Raji (cell line): ENCODE measurements around the gene OTULIN.

Experiments used
- POLR2A ChIP-seq: IDR thresholded peaks from 2 replicates; pipeline ENCODE4 v1.6.1; 2011; ENCODE audit warnings: low read depth, low read length, control low read depth; ENCODE audit not compliant: insufficient read depth

OTULIN gene

DNA sequence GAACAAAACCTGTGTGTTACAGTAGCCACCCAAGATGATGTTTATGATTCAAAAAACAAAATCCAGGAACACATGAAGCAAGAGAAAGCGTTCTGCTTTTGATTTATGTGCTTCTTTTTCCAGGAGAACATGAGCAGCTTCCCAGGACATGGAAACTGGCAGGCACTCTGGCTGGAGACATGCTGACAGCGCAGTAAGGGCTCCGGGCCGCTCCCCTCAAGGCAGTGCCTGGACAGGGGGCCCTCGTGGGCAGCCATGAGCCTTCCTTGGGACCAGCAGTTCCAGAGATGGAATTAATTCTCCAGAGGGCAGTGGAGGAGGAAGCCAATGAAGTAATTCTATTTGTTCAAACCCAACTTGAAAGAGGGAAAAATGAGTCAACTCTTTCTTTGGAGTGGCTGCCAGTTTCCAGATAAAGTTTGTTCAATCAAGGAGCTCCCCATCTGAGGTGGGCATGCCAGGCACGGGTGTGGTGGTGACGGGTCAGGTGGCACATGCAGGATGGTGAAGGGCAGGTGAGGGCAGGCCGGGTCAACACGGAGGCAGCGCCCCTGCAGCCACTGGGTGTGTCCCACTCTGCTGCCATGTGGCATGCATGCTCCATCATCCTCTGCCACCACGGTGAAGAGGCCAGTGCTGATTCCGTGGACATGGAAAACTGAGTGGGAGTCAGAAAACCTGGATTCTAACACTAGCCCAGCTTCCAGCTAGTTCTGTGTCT lies 83.8 kb downstream of the OTULIN start:
- no peak for TF ChIP-seq POLR2A
